CD4-positive, alpha-beta T cell treated with Interleukin-17A for 4 hours (primary cell): ENCODE data around the gene PCDHGA4.
"Not testable (repeated sequence)": the region's sequence is repeated elsewhere in the genome, so short reads cannot be mapped to it uniquely, and the experiment has no call there.

Experiments
- DNase-seq: peaks from one replicate; pipeline ENCODE4 v3.0.0-alpha.2; 2020; ENCODE audit warnings: mixed read lengths

PCDHGA4 gene

DNA sequence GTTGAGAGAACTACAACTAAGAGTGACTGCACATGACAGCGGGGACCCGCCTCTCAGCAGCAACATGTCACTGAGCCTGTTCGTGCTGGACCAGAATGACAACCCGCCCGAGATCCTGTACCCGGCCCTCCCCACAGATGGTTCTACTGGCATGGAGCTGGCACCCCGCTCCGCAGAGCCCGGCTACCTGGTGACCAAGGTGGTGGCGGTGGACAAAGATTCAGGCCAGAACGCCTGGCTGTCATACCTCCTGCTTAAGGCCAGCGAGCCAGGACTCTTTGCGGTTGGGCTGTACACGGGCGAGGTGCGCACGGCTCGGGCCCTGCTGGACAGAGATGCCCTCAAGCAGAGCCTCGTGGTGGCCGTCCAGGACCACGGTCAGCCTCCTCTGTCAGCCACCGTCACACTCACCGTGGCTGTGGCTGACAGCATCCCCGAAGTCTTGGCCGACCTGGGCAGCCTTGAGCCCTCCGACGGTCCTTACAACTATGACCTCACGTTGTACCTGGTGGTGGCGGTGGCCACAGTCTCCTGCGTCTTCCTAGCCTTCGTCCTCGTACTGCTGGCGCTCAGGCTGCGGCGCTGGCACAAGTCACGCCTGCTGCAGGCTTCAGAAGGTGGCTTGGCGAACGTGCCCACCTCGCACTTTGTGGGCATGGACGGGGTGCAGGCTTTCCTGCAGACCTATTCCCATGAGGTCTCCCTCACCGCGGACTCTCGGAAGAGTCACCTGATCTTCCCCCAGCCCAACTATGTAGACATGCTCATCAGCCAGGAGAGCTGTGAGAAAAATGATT, 29.8 kb downstream of the PCDHGA4 start:
- no peak for DNase-seq

DNA sequence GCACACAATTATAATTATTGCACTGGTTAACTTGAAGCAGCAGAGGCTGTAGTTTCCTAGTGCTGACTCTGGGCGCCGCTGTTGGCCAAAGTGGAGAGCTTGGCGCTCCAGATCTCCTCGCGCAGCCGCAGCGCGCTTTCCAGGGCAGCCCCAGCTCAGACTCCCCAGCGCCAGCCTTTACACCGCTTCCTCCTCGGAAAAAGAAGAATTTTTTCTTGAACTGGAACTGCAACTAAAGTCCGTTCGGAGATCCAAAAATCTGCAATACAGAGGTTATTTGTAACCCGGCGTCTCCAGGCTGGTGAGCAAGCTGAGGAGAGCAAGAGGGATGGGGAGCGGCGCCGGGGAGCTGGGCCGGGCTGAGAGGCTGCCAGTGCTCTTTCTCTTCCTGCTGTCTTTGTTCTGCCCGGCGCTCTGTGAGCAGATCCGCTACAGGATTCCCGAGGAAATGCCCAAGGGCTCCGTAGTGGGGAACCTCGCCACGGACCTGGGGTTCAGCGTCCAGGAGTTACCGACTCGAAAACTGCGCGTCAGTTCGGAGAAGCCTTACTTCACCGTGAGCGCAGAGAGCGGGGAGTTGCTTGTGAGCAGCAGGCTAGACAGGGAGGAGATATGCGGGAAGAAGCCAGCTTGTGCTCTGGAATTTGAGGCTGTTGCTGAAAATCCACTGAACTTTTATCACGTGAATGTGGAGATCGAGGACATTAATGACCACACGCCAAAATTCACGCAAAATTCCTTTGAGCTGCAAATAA, 32.9 kb downstream of the PCDHGA4 start, which contains the start of gene PCDHGB4:
Gene PCDHGB4 (plus strand): TSS at position 142 of the 755 bp plus-strand sequence. CDS start 187 bp downstream, at position 329.
- DNase-seq, result peak; percentile 37

GRCh38 chr5:141388661-141389060, 33.8 kb downstream of the PCDHGA4 start:
- no peak for DNase-seq

GRCh38 chr5:141389153-141390042, 34.6 kb downstream of the PCDHGA4 start:
- no peak for DNase-seq

- DNase-seq, result no peak
Observed at GRCh38 chr5:141392429-141393198, 37.8 kb downstream of the PCDHGA4 start, which contains the start of gene PCDHGA8. PCDHGA8 (plus strand) TSS chr5:141392633; CDS start chr5:141392814, 181 bp downstream.

- no peak for DNase-seq
Observed at GRCh38 chr5:141393267-141393666, 38.4 kb downstream of the PCDHGA4 start.

- DNase-seq, result not testable (repeated sequence)
Observed at GRCh38 chr5:141394401-141395187, 39.8 kb downstream of the PCDHGA4 start.

- DNase-seq, result peak; percentile 44
Observed at GRCh38 chr5:141397756-141398551, 43.1 kb downstream of the PCDHGA4 start, which contains the start of gene PCDHGB5. PCDHGB5 (plus strand) TSS chr5:141397947; CDS start chr5:141398128, 181 bp downstream.

- no peak for DNase-seq
Observed at GRCh38 chr5:141398608-141399007, 43.8 kb downstream of the PCDHGA4 start.

- DNase-seq, result no peak
Observed at GRCh38 chr5:141399555-141400258, 44.9 kb downstream of the PCDHGA4 start.

GRCh38 chr5:141402553-141403243, 47.9 kb downstream of the PCDHGA4 start, which contains the start of gene PCDHGA9:
PCDHGA9 (plus strand) TSS chr5:141402778; CDS start chr5:141402953, 175 bp downstream.
- no peak for DNase-seq

DNA sequence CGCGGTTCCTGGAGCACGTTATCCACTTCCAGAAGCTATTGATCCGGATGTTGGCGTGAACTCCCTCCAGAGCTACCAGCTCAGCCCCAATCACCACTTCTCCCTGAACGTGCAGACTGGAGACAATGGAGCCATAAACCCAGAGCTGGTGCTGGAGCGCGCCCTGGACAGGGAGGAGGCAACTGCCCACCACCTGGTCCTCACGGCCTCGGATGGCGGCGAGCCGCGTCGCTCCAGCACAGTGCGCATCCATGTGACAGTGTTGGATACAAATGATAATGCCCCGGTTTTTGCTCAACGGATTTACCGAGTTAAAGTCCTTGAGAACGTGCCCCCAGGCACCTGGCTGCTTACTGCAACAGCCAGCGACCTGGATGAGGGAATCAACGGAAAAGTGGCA, 48.6 kb downstream of the PCDHGA4 start:
- no peak for DNase-seq
